Dedifferentiated amniotic fluid mesenchymal stem cell (primary cell): Measurements from ENCODE around the gene KRTDAP.

Experiments
- DNase-seq: peaks from one replicate; pipeline ENCODE4 v3.0.0-alpha.2; 2016; ENCODE audit errors: extremely low spot score

The KRTDAP gene

GRCh38 chr19:35490364-35490763 lies at the start of gene KRTDAP:
Gene KRTDAP (minus strand): TSS chr19:35490464. CDS start chr19:35490442, 22 bp downstream.
- DNase-seq, result no peak

DNA sequence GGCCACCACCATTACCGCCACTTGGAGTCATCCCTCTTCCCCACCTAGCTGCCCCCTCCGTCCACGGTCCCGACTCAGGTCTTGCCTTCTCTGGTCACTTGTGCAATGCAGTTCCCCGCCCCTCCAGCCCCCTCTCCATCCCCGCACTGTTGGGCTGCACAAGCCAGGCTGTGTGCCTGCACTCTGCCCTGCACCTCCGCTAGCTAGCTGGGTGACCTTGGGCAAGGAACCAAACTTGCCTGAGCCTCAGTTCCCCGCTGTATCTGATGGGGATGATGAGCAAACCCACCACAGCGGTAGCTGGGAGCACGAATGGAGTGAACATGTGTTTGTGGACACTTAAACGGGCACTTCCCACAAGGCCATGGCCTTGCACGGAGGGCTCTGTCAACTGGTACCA lies 49.6 kb upstream of the KRTDAP start:
- no peak for DNase-seq

DNA sequence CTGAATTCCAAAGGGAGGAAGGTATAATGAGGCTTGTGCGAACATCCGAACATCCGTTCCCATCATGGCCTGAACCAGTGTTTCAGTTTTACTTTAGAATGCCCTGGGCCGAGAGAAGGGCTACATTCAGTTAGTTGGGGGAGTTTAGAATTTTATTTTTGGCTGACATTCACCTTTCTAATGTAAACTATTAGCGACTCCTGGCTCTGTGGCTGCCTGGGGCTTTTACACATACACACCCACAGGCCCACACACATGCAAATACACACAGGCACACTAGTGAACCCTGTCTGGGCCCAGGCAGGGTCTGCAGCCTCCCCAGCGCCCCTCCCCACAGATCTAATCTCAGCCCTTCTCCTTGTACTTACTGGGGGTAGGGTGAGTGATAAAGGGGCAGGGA lies 49.0 kb upstream of the KRTDAP start:
- DNase-seq, result no peak

GRCh38 chr19:35534803-35535480 lies 44.7 kb upstream of the KRTDAP start:
- no peak for DNase-seq

DNA sequence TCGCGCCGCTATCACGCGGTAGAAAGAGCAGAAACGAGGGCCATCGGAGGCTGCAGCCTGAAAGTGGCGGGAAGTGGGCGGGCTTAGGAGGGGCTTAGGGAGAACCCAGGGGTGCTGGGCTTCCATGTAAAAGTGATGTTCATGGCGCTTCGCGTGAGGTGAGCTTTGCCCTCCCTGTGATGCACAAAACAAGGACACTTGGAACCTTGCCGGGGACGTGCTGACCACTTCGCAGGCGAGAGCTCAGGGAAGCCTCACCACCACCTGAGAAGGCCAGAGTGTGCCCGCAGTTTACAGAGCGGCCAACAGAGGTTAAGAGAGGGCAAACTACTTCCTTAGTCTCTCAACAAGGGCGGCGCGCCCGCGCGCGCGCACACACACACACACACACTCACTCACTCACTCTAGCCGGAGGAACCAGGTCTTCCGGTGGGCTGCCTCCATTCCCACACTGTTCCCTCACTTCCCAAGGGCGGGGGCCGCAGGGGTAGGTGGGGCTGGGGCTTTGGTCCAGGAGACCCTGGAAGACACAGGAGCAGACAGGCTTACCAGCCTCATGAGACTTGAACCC lies 43.6 kb upstream of the KRTDAP start:
- DNase-seq, result no peak

- no peak for DNase-seq
Observed at GRCh38 chr19:35533201-35533821, 43.0 kb upstream of the KRTDAP start, which contains the start of gene GAPDHS. Gene GAPDHS (plus strand): TSS chr19:35533456. CDS start chr19:35533528, 72 bp downstream.

DNA sequence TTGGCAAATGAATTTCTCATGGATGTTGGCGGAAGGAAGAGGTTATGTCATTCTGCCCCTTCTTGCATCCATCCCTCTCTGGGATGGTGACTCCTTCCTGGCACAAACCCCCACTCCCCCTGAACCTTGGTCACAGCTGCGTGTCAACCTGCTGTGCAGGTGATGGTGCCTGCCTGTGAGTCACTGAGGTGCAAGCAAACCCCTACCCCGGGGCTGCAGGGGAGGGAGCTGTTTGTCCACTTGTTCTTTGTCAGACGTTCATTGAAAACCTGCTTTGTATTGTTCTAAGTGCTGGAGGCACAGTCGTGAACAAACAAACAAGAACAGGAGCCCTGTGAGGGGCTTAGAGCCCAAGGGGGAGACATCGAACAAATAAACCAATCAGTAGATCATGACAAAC lies 41.0 kb upstream of the KRTDAP start:
- no peak for DNase-seq

DNA sequence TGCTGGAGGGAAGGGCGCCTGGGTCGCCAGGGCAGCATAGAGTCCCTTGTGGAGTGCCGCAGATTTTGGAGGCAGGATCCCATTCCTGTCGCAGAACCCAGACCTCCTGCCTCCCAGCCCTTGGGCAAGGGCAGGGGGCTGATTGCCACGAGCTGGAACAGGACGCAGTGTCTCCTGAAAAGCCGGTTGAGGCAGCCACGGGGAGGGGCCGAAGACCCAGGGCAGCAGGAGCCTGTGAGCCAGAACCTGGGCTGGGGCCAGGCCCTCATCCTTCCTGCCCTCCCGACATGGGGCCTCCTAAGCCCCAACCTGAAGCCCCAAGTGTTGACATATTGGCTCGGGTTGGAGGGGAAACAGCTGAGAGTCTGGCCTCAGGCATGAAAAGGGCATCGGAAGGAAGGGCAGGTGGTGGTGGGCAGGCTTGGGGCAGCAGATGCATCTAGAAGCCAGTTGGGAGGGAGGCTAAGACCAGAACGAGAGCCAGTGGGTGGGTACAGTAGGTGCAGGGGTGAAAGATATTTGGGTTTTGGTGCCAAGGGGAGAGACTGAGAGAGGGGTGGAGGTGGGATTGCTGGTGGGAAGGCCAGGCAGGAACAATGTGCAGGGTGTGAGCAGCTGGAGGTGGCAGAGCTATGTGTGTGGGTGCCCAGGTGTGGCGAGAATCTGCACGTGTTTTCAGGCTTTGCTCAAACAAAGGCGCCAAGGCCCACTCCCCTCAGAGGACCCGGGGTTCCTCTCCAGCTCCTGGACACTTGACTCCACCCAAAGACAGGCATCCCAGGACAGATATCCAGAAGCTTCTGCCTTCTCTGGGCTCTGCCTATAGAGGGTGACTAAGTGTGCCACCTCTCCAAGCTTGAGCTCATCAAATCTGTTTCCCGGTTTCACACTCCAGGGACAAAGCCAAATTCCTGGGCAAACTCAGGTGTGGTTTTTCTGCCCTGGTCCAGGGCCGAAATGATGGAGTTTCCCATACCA lies 39.3 kb upstream of the KRTDAP start:
- DNase-seq, result no peak

GRCh38 chr19:35528218-35529038 lies 38.2 kb upstream of the KRTDAP start, which contains the start of gene SBSN:
Gene SBSN (minus strand): TSS chr19:35528311. CDS start chr19:35528281, 30 bp downstream.
- no peak for DNase-seq

DNA sequence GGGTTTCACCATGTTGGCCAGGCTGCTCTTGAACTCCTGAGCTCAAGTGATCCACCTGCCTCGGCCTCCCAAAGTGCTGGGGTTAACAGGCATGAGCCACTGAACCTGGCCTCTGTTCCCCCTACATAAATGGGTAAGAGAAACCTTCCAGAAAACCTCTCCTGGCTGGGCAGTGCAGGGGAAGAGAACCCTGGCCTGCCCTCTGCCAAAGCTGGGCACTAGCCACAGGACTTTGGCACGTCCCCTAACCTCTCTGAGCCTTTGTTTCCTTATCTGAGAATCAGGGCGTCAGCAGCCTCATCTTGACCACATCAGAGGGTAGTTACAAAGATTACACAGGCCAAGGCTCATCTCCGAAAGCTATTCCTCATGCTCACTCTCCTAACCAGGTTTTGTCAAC lies 35.6 kb upstream of the KRTDAP start:
- DNase-seq, result no peak

DNA sequence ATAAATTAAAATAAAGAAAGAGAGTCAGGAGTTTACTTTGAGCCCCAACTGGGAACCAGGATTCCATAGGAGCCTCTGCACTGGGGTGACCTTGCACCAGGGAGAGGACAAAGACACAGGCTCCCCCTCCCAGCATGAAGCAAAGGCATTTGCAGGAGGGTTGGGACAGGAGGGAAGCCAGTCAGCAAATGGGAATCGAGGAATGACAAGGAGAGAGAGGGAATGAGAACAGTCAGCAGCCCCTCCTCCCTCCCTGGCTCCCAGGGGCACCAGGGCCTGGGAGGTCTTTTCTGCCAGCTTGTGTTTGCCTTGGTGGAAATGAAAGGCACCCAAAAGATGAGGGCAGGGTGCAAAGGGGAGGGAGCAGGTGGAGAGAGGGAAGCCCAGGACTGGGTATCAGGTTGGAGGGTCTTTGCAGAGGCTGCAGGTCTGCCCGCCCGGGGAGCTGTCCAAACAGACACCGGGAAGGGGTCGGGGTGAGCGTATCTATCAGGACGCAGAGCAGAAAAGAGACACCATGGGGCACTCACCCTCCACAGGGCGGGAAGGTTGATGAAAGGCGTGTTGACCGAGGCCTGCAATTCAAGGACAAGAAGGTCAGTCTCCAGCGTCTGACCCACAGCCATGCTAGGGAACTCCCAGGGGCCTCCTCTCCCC lies 34.0 kb upstream of the KRTDAP start:
- no peak for DNase-seq

DNA sequence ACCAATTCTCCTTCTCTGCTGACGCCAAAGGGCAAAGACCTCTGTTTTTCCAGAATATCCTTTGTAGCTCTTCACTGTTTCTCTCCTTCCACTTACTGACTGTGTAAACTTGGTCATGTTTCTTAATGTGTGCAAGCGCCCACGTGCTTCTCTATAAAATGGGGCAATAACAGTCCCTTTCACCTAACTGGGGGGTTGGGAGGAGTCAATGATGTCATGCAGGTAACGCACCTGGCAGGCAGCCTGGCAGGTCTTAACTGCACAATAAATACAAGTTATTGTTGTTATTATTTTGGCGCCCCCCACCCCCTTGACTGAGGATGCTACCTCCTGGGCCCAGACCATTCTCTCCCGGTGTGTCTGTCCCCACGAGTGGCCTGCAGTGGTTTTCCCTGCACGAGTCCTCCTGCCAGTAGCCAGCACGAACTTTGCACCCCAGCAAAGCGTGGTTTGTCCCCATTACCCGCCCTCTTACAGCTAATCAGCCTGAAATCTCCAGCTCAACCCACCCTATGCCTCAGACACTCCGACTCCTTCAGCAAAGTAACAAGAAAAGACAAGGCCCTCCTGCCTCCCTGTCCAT lies 32.6 kb upstream of the KRTDAP start:
- no peak for DNase-seq

GRCh38 chr19:35521124-35521743 lies 31.0 kb upstream of the KRTDAP start:
- no peak for DNase-seq

DNA sequence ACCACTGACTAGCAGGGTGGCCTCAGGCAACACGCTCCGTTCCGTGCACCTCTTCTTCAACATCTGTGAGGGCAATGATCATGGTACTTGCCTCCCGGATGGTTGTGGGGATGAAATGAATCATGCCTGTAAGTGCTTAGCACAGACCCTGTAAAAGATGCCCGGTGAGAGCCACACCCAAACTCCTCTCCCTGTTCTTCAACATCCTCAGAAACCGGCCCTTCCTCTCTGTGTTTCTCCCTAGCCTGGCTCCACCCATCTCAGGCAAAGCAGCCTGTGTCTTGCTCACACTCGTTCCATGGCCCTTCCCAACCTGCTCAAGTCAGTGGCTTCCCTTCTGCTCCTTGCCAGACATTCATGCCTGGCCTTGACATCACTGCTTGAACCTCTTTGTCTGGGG lies 29.0 kb upstream of the KRTDAP start:
- DNase-seq, result no peak

DNA sequence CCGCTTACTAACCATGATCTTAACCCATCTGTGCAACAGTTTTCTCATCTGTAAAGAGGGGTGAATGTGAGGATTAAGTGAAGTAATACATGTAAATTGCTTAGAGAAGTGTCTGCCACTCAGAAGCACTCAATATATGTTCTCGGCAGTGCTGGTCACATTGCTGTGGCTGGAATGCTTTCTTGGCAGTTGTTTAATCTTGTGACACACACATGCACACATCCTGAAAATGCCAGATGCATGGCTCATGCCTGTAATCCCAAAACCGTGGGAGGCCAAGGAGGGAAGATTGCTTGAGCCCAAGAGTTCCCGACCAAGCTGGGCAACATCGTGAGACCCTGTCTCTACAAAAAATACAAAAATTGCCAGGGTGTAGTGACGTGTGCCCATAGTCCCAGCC lies 28.0 kb upstream of the KRTDAP start:
- peak; percentile 91 for DNase-seq

DNA sequence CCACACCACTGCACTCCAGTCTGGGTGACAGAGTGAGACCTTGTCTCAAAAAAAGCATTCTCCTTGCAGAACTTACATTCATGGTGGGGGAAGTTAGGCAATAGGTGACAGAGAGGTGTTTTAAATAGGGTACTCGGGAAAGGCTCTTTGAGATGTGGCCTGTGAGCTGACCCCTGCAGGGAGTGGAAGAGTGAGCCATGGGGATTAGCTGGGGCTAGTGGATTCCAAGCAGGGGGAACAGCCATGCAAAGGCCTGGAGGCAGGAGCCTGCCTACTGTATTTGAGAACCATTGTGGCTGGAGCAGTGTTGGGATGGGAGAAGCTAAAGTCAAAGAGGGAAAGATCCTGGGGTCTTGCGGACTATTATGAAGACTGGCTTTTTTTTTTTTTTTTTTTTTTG lies 27.1 kb upstream of the KRTDAP start:
- DNase-seq, result no peak

DNA sequence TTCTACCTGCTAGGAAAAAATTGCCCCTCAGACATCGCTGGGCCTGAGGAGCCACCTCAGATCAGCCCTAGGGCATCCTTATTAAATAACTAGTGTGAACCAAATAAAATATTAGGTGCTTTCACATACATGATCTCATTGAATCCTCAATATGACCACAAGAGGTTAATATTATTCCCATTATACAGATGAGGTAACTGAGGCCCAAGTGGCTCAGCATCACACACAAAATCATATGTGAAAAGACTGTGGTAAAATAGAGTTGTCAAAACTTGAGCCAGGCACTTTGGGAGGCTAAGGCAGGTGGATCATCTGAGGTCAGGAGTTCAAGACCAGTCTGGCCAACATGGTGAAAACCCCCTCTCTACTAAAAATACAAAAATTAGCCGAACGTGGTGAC lies 26.0 kb upstream of the KRTDAP start:
- DNase-seq, result no peak

DNA sequence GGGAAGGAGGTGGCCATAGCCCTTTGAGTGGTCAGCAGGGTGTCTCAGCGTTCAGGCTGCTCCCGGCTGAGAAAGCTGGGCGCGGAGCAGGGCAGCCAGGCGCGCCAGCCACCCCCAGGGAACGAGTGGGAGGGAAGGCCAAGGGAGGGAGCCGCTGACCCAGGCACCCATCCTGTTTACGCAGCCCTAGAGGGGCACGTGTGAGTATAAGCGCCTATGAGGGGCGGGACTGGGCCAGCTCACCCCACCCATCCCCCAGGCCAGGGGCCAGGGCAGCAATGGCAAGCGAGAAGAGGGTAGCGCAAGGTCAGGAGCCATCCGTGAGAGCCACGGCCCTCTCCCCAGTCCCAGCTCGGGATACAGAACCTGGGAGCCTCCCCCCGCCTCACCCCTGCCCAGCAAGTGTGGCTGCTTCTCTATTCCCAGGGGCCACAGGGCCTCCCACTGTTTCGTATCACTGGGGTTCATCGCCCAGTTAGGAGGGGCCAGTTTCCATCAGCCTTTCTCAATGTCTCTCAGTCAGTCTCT lies 24.1 kb upstream of the KRTDAP start:
- no peak for DNase-seq

DNA sequence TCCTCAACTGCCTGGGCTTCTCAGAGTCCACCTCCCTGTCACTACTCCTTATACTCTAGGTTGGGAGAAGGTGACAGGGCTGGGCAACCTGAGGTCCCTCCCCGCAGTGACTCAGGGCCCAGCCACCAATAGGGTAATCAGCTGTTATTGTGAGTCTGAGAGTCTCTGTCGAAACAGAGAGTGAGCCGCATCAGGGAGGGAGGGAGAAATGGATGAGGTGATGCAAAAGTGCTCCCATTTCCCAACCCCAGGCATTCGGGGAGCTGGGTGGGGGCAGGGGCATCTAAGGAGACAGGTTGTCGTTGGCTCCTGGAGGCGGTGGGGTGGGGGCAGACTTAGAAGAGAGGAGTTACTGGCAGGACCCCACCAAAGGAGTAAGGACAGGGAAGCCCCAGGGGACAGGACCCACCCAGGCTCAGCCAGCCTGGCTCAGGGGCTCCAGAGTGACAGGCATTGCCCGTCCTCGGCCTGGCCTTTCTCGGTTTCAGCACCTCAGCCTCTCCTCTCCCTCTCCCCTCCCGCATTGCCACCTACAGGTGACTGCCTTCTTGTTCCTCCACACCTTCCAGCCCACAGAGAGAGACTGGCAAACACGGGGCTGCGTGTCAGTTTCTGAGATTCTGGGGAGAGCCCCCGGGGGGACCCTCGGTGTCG lies 23.5 kb upstream of the KRTDAP start, which contains the start of gene DMKN:
Gene DMKN (minus strand): TSS at position 22 of the 654 bp plus-strand sequence. CDS start 174 bp downstream, outside the sequence.
- DNase-seq, result no peak
